Camera-type eye (tissue), 1 donor: Measurements from ENCODE around the gene CD82. TPM values are rescaled to one million over a fixed set of nuclear protein-coding genes. Genes with fewer than 3 reads are reported as not detected.

Experiments
- total RNA-seq: library from RNA; depleted of rRNA; stranded (reverse); fragments of >200 nt; gene quantifications from one replicate; pipeline ENCODE4 v1.2.3, GENCODE V29; 2014

CD82 gene
- 31.1 TPM for total RNA-seq

DNA sequence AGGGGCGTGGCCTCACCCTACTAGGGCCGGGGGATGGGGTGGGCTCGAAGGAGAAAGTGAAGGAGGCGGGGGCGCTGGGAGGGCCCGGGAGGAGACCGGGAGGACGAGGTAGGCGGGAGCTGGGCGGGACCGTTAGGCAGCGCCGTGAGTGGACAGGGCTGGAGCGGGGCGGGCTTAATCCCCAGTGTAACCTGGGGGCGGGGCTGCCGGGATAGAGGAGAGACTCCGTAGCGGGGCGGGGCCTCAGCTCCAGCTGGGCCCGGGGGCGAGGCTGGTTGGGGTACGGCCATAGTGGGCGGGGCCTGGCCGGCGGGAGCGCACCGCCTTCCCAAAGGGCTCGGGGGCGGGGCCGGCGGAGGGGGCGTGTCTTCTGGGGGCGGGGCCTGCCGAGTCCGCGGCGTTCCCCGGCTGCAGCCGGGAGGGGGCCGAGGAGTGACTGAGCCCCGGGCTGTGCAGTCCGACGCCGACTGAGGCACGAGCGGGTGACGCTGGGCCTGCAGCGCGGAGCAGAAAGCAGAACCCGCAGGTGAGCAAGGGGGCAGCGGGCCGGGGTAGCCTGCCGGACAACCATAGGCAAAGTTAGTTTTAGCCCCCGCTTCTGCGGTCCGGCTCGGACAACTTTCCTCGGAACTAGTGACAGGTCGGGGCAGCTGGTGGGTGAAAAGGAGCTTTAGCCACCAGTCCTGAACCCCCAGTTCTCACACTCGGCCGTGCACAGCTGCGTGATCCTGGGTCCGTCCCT lies at the start of gene CD82:
TSS of gene CD82 (plus strand) at position 453 of the 742 bp plus-strand sequence. CDS start 29,000 bp downstream, outside the sequence.

Other genes with a start within 250 kb of the CD82 start
- gene TSPAN18, start 161.3 kb downstream of the CD82 start, total RNA-seq: 34.3 TPM